Smooth muscle cell of the brain vasculature (primary cell): ENCODE data around the gene EEF1A2.

ENCODE experiments used
- DNase-seq: peaks from one replicate; pipeline ENCODE4 v3.0.0-alpha.2; 2012; ENCODE audit warnings: low read depth, low spot score

EEF1A2 gene

DNA sequence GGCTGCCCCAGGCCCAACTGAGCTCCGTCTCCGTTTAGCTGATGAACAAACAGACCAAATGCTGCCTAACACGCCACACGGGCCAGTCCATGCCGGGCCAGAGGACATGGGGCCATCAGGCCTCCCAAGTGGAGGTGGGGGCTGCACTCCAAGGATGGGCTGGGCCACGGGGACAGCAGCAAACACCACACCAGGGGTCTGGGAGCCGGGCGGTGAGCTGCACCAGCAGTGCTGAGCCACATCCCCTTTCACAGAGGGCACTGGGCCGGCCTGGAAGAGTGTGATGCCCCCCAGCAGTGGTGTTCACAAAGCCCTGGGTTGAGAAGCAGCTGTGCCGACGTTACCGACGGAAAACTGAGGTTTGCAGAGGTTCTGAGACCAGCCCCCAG is 29.2 kb downstream of the EEF1A2 start:
- no peak for DNase-seq

GRCh38 chr20:63469019-63469712 is 29.7 kb downstream of the EEF1A2 start:
- no peak for DNase-seq

- no peak for DNase-seq
Observed at GRCh38 chr20:63468421-63468820, 30.5 kb downstream of the EEF1A2 start.

DNA sequence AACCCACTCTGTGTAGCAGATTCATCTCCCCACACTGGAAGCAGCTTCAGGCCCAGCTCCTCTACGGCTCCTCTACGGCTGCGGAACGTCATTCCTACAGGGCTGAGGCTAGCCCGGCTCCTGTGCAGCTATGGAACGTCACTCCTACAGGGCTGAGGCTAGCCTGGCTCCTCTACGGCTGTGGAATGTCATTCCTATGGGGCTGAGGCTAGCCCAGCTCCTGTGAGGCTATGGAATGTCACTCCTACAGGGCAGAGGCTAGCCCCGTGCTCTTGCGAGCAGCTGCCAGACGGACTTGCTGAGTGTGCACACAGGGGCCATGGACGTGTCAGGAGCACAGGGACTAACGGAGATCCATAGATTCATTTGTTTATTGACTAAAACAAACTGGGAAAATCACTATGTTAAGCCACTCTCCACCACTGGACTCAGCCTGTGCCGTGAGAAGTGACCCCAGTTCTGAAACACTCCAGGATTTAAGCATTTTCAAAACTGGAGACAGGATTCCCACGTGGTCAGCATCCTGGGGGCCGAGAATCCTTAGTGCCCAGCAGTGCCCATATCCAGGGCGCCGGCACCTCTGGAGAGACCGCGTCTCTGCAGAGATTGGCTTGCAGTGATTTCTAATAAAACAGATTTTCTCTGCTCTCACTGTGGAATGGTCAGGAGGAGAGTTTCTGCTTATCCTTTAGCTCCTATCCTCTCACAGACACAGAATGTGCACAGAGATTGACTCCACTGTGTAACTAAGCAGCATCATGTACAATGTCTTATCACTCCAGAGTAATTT is 31.4 kb downstream of the EEF1A2 start:
- DNase-seq = no peak

- DNase-seq = no peak
Observed at GRCh38 chr20:63466861-63467260, 32.0 kb downstream of the EEF1A2 start.

DNA sequence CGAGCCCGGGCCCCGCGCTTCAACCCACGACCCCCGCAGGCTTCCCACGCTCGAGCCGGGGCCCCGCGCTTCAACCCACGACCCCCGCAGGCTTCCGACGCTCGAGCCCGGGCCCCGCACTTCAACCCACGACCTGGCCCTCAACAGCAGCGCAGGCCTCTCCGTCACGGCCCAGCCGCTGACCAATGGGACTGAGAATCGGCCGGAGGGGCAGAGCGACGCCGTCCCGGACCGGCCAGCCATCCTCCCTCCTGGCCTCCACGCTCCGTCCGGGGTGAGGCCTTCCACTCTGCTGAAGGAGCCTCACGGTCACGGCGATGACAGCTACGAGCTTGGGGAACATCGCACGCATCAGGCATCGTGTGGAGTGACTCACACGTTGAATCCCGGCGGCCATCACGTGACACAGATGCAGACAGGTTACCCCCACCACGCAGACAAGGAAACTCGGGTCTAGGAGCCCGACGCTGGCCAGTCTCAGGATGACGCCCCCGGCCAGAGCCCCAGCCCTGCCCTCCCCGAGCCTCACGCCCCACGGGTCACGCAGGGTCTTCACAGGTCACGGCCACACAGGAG is 32.5 kb downstream of the EEF1A2 start:
- DNase-seq = no peak

- DNase-seq = no peak
Observed at GRCh38 chr20:63465380-63466249, 33.3 kb downstream of the EEF1A2 start.

DNA sequence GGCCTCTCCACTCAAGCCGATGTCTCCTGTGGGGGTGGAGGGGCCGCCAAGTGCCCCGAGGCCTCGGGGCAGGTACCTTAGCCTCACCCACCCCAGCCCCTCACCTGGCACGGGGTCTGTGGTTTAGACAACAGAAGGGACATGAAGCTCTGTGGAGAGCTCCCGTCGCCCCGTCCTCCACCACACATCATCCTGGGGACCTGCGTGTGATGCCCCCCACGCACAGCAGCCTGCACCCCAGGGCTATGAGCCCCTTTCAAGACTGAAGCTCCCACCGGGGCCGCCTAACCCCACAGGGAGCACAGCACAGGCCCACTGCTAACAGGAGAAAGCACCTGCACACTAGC is 34.6 kb downstream of the EEF1A2 start:
- DNase-seq = no peak

DNA sequence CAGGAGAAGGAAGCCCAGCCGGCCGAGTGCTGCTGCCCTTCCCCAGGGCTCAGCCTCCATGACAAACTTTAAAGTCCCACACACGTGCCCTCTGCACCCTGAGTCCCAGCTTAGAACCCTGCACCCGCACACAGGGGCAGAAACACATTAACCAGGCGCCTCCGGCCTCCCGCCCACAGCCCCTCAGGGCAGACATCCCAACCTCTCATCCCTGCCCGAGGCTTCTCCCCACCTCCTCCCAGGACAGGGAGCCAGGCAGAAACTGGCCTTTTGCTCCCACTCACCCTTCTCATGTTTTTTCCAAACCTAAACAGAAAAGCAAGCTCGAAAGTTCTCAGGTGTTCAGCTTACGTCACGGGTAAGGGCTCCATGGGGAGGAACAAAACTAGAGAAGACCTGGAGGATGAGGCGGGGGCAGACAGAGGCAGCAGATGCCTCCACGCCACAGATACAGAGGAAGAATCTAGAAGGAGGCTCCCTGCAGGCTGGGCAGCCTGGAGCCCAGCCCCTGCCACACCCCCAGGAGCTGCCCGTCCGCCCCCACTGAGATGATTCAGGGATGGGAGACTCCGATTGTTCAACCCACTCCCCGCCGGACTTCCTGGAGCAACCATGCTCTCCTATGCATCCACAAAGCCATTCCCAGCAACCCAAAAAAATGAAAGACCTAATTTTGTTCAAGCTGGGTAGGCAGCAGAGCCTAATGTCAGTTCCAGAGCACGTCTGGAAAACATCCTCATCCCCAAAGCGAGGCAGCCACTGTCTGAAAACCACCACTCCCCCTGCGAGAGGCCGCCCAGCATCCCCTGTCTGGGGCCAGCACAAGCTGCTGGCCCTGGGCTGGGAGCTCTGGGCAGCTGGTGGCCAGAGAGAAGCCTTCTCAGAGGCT is 35.2 kb downstream of the EEF1A2 start:
- no peak for DNase-seq

- DNase-seq = no peak
Observed at GRCh38 chr20:63462244-63462643, 36.6 kb downstream of the EEF1A2 start.

DNA sequence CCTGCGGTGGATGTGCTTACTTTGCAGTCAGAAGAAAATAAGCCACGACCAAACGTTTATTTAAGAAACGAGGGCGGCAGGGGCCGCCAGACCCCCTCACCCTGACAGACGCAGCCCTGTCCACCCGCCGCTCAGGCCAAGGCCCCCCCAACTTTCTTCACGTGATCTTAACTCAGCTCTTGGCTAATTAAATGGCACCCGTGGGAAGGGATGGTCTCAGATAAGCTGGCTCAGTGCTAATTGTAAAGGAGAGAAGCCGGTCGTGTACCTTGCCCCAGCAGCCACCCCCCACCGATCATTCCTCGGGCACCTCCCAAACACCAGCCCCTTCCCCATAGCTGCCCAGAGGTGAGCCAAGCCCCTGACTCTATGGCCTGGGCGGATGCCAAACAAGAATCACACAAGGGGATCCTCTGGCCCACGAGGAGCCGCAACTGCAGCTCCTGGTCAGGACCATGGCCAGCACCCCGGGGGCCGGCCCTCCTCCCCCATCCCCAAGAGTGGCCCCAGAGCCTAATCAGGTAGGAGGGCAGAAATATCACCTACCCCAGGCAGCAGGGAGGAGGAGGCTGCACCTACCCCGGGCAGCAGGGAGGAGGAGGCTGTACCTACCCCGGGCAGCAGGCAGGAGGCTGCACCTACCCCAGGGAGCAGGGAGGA is 37.6 kb downstream of the EEF1A2 start:
- no peak for DNase-seq

GRCh38 chr20:63459070-63459380 is 39.9 kb downstream of the EEF1A2 start:
- DNase-seq = no peak

DNA sequence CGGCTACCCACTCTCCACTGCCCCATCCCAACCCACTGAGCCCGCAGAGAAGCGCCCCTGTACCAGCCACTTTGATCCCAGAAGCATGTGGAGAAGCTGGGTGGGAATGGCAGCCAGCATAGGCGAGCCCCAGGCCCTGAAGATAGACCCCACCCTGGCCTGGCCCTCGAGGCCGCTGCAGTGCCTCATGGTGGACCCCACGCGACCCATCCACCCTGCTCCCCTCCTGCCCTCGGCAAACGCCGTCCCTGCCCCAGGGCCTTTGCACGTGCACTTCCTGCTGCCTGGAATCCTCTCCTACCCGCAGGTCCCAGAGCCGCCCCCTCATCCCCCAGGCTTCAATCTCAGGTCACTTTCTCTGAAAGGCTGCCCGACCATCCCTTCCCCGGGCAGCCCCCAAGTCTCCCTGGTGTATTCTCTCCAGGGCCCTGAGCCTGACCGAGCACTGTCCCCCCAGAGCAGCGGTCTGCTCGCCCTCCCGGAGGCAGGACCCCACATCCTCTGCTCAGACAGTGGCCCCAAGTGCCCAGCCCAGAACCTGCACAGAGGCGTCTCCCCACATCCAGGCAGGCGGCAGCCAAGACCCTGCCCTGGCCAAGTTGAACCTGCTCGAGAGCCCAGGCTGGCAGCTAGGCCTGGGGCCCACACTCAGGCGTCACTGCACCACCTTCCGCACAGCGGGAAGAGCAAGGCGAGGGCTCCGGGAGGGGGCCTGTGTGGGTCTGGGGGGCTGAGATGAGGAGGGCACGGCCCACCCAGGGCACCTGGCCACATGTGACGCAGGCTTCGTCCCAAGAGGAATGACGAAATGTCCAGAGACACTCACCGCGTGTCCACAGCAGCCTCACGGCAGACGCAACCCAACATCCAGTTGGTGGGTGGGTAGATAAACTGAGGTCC is 40.5 kb downstream of the EEF1A2 start:
- no peak for DNase-seq

- no peak for DNase-seq
Observed at GRCh38 chr20:63457737-63458136, 41.1 kb downstream of the EEF1A2 start.

GRCh38 chr20:63456429-63457284 is 42.2 kb downstream of the EEF1A2 start:
- no peak for DNase-seq

GRCh38 chr20:63455568-63455859 is 43.4 kb downstream of the EEF1A2 start:
- no peak for DNase-seq

- no peak for DNase-seq
Observed at GRCh38 chr20:63454731-63455567, 43.9 kb downstream of the EEF1A2 start.
